ENCODE results near the gene ANKDD1A.

The ANKDD1A gene

GRCh38 chr15:64911311-64912186 is at the start of gene ANKDD1A:
TSS of gene ANKDD1A (plus strand) at chr15:64911902. CDS start at chr15:64911931, 29 bp downstream.
- DNase-seq: peak in 1 of 2 donors; percentile 51

DNA sequence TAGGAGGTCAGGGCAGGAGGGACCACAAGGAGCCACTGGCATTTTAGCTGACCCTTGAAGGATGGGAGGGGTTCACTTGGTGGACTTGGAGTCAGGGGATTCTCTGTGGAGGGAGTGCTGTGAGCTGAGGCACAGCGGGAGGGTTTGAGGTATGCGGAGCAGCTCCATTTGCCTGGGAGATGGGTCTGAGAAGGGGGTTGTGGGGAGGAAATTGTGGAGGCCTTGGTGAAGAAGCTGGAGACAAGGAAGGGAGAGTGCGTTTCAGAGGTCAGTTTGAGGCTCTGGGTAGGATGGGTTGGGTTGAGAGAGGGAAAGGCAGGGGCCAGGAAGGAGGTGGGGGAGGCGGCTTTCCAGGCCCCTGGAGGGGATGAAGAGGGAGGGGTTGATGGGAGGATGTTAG is 49.7 kb upstream of the ANKDD1A start:
- DNase-seq: no peak

GRCh38 chr15:64862408-64862807 is 49.3 kb upstream of the ANKDD1A start:
- DNase-seq: no peak

DNA sequence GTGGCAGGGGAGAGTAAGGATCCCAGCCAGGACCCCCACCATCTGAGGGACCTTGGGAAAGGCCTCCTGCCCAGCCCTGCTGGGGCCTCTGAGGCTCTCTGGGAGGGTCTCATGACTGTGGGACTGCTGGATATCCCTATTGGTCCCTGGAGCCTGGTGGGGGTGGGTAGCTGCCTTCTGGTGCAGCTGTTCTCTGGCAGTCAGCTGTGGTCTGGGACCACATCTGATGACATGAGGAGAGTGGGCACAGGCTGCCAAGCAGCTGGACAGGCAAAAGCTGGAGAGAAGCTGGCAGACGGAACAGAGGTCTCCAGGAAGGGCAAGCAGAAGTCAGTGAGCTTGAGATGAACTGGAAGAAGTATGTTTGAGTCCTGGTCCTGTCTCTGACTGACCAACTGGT is 47.6 kb upstream of the ANKDD1A start:
- DNase-seq: no peak

DNA sequence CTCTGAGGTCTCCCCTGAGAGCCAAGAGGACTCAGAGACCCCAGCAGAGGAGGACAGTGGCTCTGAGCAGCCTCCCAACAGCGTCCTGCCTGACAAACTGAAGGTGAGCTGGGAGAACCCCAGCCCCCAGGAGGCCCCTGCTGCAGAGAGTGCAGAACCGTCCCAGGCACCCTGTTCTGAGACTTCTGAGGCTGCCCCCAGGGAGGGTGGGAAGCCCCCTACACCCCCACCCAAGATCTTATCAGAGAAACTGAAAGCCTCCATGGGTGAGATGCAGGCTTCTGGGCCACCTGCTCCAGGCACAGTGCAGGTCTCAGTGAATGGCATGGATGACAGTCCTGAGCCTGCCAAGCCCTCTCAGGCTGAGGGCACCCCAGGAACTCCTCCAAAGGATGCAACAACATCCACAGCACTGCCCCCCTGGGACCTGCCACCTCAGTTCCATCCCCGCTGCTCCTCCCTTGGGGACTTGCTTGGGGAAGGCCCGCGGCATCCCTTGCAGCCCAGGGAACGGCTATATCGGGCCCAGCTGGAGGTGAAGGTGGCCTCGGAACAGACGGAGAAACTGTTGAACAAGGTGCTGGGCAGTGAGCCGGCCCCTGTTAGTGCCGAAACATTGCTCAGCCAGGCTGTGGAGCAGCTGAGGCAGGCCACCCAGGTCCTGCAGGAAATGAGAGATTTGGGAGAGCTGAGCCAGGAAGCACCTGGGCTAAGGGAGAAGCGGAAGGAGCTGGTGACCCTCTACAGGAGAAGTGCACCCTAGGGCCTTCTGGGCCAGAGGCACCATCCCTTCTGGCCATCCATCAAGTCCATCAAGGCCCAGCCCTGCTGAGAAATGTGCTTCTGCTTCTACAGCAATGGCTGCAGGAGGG is 46.3 kb upstream of the ANKDD1A start:
- DNase-seq: no peak

GRCh38 chr15:64865998-64866520 is 45.6 kb upstream of the ANKDD1A start:
- DNase-seq: no peak

DNA sequence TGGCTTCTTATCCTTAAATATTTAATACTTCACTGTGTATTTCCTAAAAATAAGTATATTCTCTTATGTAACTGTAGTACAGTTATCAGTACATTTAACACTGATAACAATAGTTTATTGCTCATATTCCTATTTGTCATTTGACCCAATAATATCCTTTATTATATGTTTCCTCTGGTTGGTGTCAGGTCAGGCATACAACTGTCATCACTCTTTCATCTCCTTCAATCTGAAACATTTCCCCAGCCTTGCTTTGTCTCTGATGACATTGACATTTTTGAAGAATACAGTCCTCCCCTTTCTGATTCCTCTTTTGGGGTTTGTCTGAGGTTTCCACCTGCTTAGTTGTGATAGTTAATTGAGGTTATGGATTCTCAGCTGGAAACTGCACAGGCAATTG is 42.2 kb upstream of the ANKDD1A start:
- DNase-seq: no peak

- DNase-seq: no peak
Measured at GRCh38 chr15:64870353-64870752, 41.3 kb upstream of the ANKDD1A start.

DNA sequence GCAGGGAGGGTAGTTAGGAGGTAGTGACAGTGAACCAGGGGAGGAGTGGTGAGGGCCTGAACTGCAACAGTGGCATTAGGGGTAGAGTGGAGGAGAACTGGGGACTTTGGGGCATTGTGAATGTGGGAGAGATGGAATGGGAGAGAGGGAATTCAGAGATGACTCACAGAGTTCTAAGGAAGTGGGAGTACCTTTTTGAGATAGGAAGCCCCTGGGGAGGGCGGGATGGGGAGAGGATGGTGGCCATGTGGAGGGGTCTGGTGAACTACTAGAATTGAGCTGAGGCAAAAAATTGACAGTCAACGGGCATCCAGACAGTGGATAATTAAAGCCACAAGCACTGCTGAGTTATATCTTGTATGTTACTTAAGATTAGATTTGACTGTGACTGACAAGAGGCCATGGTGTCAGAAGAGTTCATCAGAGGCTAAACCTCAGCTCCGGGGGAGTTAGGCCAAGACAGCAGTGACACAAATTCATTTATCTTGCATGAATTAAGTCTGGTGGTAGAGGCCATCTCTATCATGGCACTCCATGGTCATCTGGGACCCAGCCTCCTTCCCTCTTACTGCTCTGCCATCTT is 36.0 kb upstream of the ANKDD1A start:
- no peak for DNase-seq

GRCh38 chr15:64877435-64877834 is 34.3 kb upstream of the ANKDD1A start:
- DNase-seq: peak in 1 of 2 donors; percentile 32

- no peak for DNase-seq
Measured at GRCh38 chr15:64878705-64879104, 33.0 kb upstream of the ANKDD1A start.

GRCh38 chr15:64883100-64883581 is 28.6 kb upstream of the ANKDD1A start:
- DNase-seq: peak; percentile 54 to 55

DNA sequence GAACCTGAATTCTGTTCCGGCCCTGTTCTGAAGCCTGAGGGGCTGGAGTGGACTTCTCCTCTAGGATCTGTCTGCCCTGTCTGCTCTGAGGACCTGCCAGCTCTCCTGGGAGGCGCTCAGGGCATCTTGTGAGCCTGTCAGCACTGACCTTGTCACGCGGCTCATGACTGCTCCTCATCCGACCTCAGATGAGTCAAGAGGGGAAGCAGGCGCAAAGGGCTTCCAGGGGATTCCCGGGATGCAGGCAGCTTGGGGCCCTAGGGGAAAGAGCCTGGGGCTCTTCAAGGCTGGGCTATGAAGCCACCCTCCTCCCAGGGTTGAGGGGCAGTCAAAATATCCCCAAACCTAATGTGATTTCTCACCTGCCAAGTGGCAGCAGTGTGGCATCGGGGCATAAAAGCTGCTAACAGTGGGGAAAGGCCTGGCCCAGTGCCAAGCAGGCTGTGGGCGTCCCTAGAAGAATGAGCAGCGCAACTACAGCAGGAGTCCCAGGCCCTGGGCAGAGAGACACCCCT is 27.6 kb upstream of the ANKDD1A start:
- peak; percentile 77 to 81 for DNase-seq

DNA sequence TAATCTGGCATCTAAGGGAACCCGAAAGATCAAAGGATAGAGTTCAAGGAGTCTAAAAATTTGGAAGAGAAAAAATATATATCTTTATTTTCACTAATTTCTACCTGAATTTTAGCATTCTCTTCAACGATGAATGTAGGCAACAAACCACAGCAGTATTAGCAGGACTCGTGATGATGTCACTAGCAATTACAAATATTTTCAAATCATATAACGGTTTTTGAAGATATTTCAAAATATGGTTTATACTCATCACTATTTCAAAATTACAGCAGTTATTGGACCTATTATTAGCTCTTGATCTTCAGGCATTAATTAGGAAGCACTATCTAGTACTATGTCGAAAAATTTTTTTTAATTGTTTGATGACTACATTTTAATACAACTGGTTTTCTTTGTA is 27.0 kb upstream of the ANKDD1A start:
- no peak for DNase-seq

DNA sequence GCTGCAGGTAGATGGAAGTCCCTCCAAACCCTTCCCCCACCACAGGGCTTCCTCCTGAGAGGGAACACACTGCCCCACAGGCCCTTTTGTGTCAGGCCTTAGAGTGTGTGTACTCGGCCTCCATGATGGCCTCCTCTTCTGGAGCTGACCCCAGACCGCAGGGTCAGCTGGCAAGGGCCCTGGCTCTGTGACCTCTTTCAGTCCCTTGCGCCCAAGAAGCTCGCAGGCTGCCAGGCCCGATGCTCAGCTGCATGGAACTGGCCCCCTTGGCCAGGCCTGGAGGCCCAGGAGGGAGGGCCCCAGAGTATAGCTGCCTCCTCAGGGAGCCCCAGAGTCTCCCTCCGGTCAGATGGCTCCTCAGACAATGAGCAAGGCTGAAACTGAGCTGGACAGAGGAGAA is 23.4 kb upstream of the ANKDD1A start:
- DNase-seq: no peak

GRCh38 chr15:64891561-64891960 is 20.1 kb upstream of the ANKDD1A start:
- no peak for DNase-seq

GRCh38 chr15:64892847-64893403 is 18.8 kb upstream of the ANKDD1A start:
- DNase-seq: peak in 1 of 2 donors; percentile 35

DNA sequence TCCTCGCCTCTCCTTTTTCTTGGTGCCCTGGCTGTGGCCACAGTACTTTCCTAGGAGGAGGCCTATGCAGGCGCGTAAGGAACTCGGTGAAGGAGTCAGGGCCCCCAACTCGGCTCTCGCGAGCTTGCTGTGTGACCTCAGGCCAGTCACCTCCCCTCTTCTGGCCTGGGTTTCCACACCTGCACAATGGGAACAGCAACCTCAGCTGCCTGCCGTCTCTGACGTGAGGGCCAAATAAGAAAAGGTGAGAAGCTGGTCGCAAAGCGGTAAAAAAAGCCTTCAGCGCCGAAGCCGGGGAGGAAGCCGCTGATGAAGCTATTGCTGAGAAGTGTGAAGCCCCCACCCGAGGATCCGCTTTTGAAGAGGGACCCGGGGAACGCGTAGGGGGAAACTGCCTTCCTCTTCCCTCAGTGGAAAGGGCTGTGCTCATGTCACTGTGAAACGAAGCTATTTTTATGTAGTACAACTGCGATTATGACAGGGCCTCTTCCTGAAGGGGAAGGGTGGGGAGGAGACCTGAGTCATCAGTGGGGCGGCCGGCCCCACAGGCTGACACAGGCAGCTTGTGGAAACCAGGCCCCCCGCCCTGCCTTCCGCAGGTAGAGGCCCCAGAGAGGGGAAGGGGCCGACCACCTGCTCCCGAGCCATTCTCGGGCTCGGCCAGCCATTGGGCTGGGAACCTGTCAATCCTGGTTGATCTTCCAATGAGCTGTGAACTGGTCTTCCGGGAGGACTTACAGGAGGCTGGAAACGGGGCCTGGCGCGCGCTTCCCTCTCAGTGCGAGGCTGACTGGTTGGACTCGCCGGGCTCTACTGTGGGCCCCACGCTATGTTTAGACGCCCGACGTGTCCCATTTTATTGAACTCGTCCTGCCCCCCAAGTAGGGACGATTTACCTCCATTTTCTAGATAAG is 18.0 kb upstream of the ANKDD1A start:
- peak; percentile 96 to 97 for DNase-seq

DNA sequence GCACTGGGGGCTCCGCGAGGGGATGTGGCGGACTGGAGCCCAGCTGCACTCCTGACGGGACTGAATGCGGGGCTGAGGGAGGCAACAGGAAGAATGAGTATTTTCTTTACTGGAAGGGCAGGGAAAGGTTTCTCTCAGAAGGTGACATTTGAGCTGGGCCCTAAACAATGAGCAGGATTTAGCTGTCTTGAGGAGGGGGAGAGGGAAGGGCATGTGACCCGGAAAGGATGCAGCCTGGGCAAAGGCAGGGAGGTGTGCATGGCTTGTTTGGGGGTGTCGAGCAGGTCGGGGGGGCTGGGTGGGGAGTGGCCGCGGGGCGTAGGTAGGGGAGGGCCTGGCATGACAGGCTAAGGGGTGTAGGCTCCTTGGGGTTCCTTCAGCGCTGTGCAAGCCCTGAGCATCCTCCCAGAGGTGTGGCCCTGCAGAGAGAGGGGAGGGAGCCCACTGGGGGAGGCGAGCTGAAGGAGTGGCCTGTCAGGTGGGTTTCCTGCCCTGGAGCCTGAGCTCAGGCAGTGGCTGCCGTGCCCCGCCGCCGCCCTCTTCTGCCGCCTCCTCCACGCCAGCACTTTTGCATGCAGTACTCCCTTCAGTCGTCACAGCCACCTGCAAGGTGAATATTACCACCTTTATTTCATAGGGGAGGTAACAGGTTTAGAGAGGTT is 17.2 kb upstream of the ANKDD1A start:
- DNase-seq: peak; percentile 85 to 91

- DNase-seq: peak; percentile 40 to 76
Measured at GRCh38 chr15:64895285-64896065, 16.2 kb upstream of the ANKDD1A start.

Measured in CD4-positive, alpha-beta T cell treated with Interferon alpha-2 for 1 hour (primary cell).